K562 (cell line): Measurements from ENCODE around the gene ACE. TPM values are rescaled to one million over a fixed set of nuclear protein-coding genes. Genes with fewer than 3 reads are reported as not detected.

Source experiments
- CBX8 ChIP-seq: fragments of 200-600 bp; sonication (generic); IDR thresholded peaks from 2 replicates; pipeline ENCODE4 v1.6.1; 2012; ENCODE audit warnings: borderline replicate concordance, mixed run types, low read depth, mild to moderate bottlenecking, moderate library complexity, mixed read lengths, low read length, control low read depth, inconsistent platforms; ENCODE audit not compliant: poor library complexity, severe bottlenecking; ENCODE audit errors: extremely low read depth
- CC2D1A ChIP-seq: fragments of 450-650 bp; IDR thresholded peaks from 2 replicates; pipeline ENCODE4 v1.6.1; 2017; ENCODE audit warnings: mild to moderate bottlenecking
- DPF2 ChIP-seq: fragments of 450-650 bp; IDR thresholded peaks from 2 replicates; pipeline ENCODE4 v1.6.1; 2016
- FOXK2 ChIP-seq, 2 experiments: fragments of 450-650 bp; IDR thresholded peaks in 1 of 2; conservative IDR thresholded peaks in 1 of 2; 2 replicates each; pipeline ENCODE4 v1.6.1; 2016; ENCODE audit warnings: low read depth in 2 of 2, mild to moderate bottlenecking in 1 of 2
- FOXP4 ChIP-seq: sonication (generic); formaldehyde crosslinking; IDR thresholded peaks from 2 replicates; pipeline ENCODE4 v1.8.0; 2022; ENCODE audit warnings: mild to moderate bottlenecking, missing genetic modification reagents, borderline replicate concordance
- HDAC2 ChIP-seq: fragments of 450-650 bp; IDR thresholded peaks from 2 replicates; pipeline ENCODE4 v1.6.1; 2016; ENCODE audit warnings: mild to moderate bottlenecking
- HNRNPH1 ChIP-seq: fragments of 200-400 bp; formaldehyde crosslinking; optimal IDR thresholded peaks from 2 replicates; pipeline ENCODE3; 2017; ENCODE audit warnings: low read depth, mild to moderate bottlenecking, low read length, moderate library complexity
- NEUROD1 ChIP-seq: fragments of 150-350 bp; IDR thresholded peaks from 2 replicates; pipeline ENCODE4 v1.6.1; 2014; ENCODE audit warnings: borderline replicate concordance, low read length, low read depth; ENCODE audit not compliant: partially characterized antibody
- OTX1 ChIP-seq: fragments of 450-650 bp; formaldehyde crosslinking; IDR thresholded peaks from 2 replicates; pipeline ENCODE4 v1.4.0; 2022; ENCODE audit warnings: mild to moderate bottlenecking
- PHF21A ChIP-seq: fragments of 450-650 bp; IDR thresholded peaks from 2 replicates; pipeline ENCODE4 v1.6.1; 2017; ENCODE audit warnings: low read depth, borderline replicate concordance
- RB1 ChIP-seq: fragments of 450-650 bp; IDR thresholded peaks from 2 replicates; pipeline ENCODE4 v1.6.1; 2017; ENCODE audit warnings: low read depth, mild to moderate bottlenecking
- SLC30A9 ChIP-seq: fragments of 250-450 bp; sonication (Bioruptor Pico); IDR thresholded peaks from 2 replicates; pipeline ENCODE4 v1.8.0; 2022; ENCODE audit warnings: mild to moderate bottlenecking, moderate library complexity
- SREBF1 ChIP-seq: fragments of 150-350 bp; IDR thresholded peaks from 2 replicates; pipeline ENCODE4 v1.6.1; 2014; ENCODE audit warnings: antibody characterized with exemption, low read depth, low read length, borderline replicate concordance
- SRSF3 ChIP-seq: fragments of 200-400 bp; formaldehyde crosslinking; IDR thresholded peaks from 2 replicates; pipeline ENCODE4 v1.6.1; 2016; ENCODE audit warnings: mild to moderate bottlenecking, low read length, moderate library complexity; ENCODE audit not compliant: insufficient read depth
- polyA plus RNA-seq, 8 experiments: library from polyadenylated mRNA; depleted of rRNA in 4 of 8; stranded (reverse) in 5 of 8; unstranded in 3 of 8; fragments of >200 nt; fragmentation: Nextera tagmentation in 2 of 8; fragmentation: Illumina TruSeq in 1 of 8; extraction: Ambion mirVana in 2 of 8; extraction: Trizol in 1 of 8; gene quantifications; 2 replicates each; pipeline versions ENCODE4 v1.2.1 to v1.2.3, GENCODE V29; 2011 to 2014; ENCODE audit warnings: inconsistent platforms in 1 of 8, missing spikeins in 1 of 8
- total RNA-seq, 7 experiments: library from RNA; depleted of rRNA in 6 of 7; stranded (reverse); fragments of >200 nt in 6 of 7; fragmentation: Illumina TruSeq in 2 of 7; extraction: Trizol in 2 of 7; gene quantifications; 2 replicates each; pipeline versions ENCODE4 v1.2.1 to v1.2.3, GENCODE V29; 2011 to 2021; ENCODE audit warnings: low replicate concordance in 1 of 7
- TF ChIP-seq, protein P1 (sequence below): sonication (generic); formaldehyde crosslinking; IDR thresholded peaks from 2 replicates; pipeline ENCODE4 v1.8.0; 2022; ENCODE audit warnings: mild to moderate bottlenecking, missing genetic modification reagents
- TF ChIP-seq, protein P2 (sequence below), 2 experiments: fragments of 450-650 bp; formaldehyde crosslinking in 1 of 2; IDR thresholded peaks; 2 replicates each; pipeline versions ENCODE4 v1.4.0 to v1.6.1; 2014 to 2020; ENCODE audit warnings: mild to moderate bottlenecking in 2 of 2, borderline replicate concordance in 1 of 2, low read depth in 1 of 2

The ACE gene
- total and polyA plus RNA-seq, 9 of the 15 experiments (the other 6 are each of a cell fraction or from before 2014, with no cell fraction given), result 0.07 to 2.5 (median 0.47) TPM; not detected in 1

GRCh38 chr17:63478814-63479494 lies 2.1 kb downstream of the ACE start (continued):
- TF ChIP-seq SRSF3, result no peak
- TF ChIP-seq NEUROD1, result peak; percentile 35
- peak; percentile 36; the same call in 1 of the 2 replicates for TF ChIP-seq SREBF1
- TF ChIP-seq RB1, result peak; percentile 66; the same call in 1 of the 2 replicates
- TF ChIP-seq, protein P1, sequence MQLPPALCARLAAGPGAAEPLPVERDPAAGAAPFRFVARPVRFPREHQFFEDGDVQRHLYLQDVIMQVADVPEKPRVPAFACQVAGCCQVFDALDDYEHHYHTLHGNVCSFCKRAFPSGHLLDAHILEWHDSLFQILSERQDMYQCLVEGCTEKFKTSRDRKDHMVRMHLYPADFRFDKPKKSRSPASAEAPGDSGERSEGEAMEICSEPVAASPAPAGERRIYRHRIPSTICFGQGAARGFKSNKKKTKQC, result 0 out of 2 replicates have a peak, but pooled peaks have one; percentile 11
- no peak for TF ChIP-seq HDAC2
- TF ChIP-seq HNRNPH1, result no peak
- TF ChIP-seq OTX1 (CRISPR knock-in tag), result no peak
- no peak for TF ChIP-seq PHF21A
- no peak for TF ChIP-seq FOXP4 (CRISPR knock-in tag)
- peak; percentile 38 to 39; a peak in 1 of 4 replicates for TF ChIP-seq FOXK2 (conservative IDR thresholded peaks at IDR 0.05 in 1 of 2, IDR thresholded peaks at IDR 0.05 in 1 of 2; ENCODE audit: low read depth in 2 of 2)
- TF ChIP-seq DPF2, result no peak
- no peak for TF ChIP-seq SLC30A9 (CRISPR knock-in tag)
- TF ChIP-seq CBX8, result no peak
- TF ChIP-seq CC2D1A, result 0 out of 2 replicates have a peak, but pooled peaks have one; percentile 63
- TF ChIP-seq, protein P2, sequence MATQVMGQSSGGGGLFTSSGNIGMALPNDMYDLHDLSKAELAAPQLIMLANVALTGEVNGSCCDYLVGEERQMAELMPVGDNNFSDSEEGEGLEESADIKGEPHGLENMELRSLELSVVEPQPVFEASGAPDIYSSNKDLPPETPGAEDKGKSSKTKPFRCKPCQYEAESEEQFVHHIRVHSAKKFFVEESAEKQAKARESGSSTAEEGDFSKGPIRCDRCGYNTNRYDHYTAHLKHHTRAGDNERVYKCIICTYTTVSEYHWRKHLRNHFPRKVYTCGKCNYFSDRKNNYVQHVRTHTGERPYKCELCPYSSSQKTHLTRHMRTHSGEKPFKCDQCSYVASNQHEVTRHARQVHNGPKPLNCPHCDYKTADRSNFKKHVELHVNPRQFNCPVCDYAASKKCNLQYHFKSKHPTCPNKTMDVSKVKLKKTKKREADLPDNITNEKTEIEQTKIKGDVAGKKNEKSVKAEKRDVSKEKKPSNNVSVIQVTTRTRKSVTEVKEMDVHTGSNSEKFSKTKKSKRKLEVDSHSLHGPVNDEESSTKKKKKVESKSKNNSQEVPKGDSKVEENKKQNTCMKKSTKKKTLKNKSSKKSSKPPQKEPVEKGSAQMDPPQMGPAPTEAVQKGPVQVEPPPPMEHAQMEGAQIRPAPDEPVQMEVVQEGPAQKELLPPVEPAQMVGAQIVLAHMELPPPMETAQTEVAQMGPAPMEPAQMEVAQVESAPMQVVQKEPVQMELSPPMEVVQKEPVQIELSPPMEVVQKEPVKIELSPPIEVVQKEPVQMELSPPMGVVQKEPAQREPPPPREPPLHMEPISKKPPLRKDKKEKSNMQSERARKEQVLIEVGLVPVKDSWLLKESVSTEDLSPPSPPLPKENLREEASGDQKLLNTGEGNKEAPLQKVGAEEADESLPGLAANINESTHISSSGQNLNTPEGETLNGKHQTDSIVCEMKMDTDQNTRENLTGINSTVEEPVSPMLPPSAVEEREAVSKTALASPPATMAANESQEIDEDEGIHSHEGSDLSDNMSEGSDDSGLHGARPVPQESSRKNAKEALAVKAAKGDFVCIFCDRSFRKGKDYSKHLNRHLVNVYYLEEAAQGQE (IDR thresholded peaks at IDR 0.05; ENCODE audit: borderline replicate concordance), result peak; percentile 90
- TF ChIP-seq, protein P2 (CRISPR knock-in tag; IDR thresholded peaks at IDR 0.05; ENCODE audit: low read depth), result no peak
